ENCODE results near the gene CDCP1.

DNA sequence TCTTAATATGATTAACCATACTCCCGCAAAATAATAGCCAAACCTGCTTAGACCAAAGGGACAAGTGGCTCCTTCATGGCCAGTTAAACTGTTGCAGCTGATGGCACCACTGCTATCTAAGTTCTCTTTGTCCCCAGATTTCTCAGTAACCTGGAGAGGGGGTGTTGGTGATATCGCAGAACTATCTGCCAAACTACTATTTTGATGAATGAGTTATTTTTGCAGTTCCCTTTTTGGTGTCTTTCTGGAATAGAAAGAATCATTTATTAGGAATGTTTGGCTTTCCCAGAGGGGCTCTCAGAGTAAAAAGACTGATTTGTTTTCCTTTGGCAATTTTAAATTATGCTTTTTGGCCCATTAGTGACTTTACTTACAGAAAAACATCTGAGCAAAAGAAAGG, 87.0 kb downstream of the CDCP1 start:
- TF ChIP-seq POLR2AphosphoS5 (IDR thresholded peaks at IDR 0.05; ENCODE audit: borderline replicate concordance, low read depth, low read length) (no peak), EZH2 (IDR thresholded peaks at IDR 0.05) (no peak)
